SK-N-SH (cell line): ENCODE data around the gene HSD17B11. TPM values are rescaled to one million over a fixed set of nuclear protein-coding genes. Genes with fewer than 3 reads are reported as not detected.
A peak's percentile ranks its signal among the peaks of the same experiment; 100 is the strongest.

Experiments used
- CTCF ChIA-PET: fragments of 300-600, 350-600 bp; formaldehyde crosslinking; extraction: SDS; loops from one replicate; lab custom pipeline; 2021; lab: Yijun Ruan, JAX
- POLR2A ChIA-PET: fragments of 350-600 bp; sonication (Branson Sonifier 250); formaldehyde crosslinking; extraction: SDS; loops from one replicate; lab custom pipeline; 2020; ENCODE audit warnings: antibody characterized with exemption, inconsistent platforms; lab: Yijun Ruan, JAX
- DNase-seq: peaks from one replicate; pipeline ENCODE4 v3.0.0; 2012
- H2AFZ ChIP-seq: fragments of 200-600 bp; sonication (generic); 2 replicates; pipeline ENCODE4 v1.8.1; 2016; ENCODE audit warnings: antibody characterized with exemption, mild to moderate bottlenecking, low read depth
- H3F3A ChIP-seq: fragments of 200-600 bp; sonication (generic); replicated peaks from 2 replicates; pipeline ENCODE3; 2016; ENCODE audit warnings: antibody characterized with exemption, mild to moderate bottlenecking; ENCODE audit not compliant: insufficient read depth
- H3K27ac ChIP-seq, 2 experiments: fragments of 200-500 bp in 1 of 2; fragments of 200-600 bp in 1 of 2; sonication (Bioruptor generic) in 1 of 2; sonication (generic), shearing (Covaris generic) in 1 of 2; 2 replicates each; pipeline versions ENCODE4 v1.5.1 to v1.6.1; 2014 to 2016; ENCODE audit warnings: low read depth in 2 of 2, inconsistent platforms in 1 of 2, low read length in 1 of 2, mild to moderate bottlenecking in 1 of 2, mixed read lengths in 1 of 2
- H3K27me3 ChIP-seq: fragments of 200-600 bp; sonication (generic), shearing (Covaris generic); 2 replicates; pipeline ENCODE4 v1.6.1; 2016; ENCODE audit warnings: mixed run types; ENCODE audit not compliant: insufficient read depth
- H3K36me3 ChIP-seq, 2 experiments: fragments of 200-500 bp in 1 of 2; fragments of 200-600 bp in 1 of 2; sonication (Bioruptor generic) in 1 of 2; sonication (generic) in 1 of 2; replicated peaks in 1 of 2; 2 replicates each; pipeline versions ENCODE3 to v1.5.1; 2014 to 2016; ENCODE audit warnings: low read length in 1 of 2, mild to moderate bottlenecking in 1 of 2; ENCODE audit not compliant: insufficient read depth in 2 of 2, control insufficient read depth in 1 of 2
- H3K4me1 ChIP-seq, 2 experiments: fragments of 200-500 bp in 1 of 2; fragments of 200-600 bp in 1 of 2; sonication (Bioruptor generic) in 1 of 2; sonication (generic), shearing (Covaris generic) in 1 of 2; 2 replicates each; pipeline versions ENCODE4 v1.5.1 to v1.6.1; 2014 to 2016; ENCODE audit warnings: low read depth in 1 of 2, low read length in 1 of 2, mixed run types in 1 of 2; ENCODE audit not compliant: insufficient read depth in 2 of 2, control insufficient read depth in 1 of 2
- H3K4me2 ChIP-seq: fragments of 200-600 bp; sonication (generic), shearing (Covaris generic); 2 replicates; pipeline ENCODE4 v1.6.1; 2017; ENCODE audit warnings: mixed run types
- H3K4me3 ChIP-seq, 2 experiments: fragments of 200-500 bp in 1 of 2; fragments of 200-600 bp in 1 of 2; sonication (Bioruptor generic) in 1 of 2; sonication (generic), shearing (Covaris generic) in 1 of 2; 2 replicates each; pipeline versions ENCODE4 v1.5.1 to v1.8.1; 2014 to 2016; ENCODE audit warnings: low read depth in 2 of 2, inconsistent platforms in 1 of 2, low read length in 1 of 2, mild to moderate bottlenecking in 1 of 2, mixed read lengths in 1 of 2, moderate library complexity in 1 of 2
- H3K79me2 ChIP-seq: fragments of 200-600 bp; sonication (generic); 2 replicates; pipeline ENCODE4 v1.8.1; 2017; ENCODE audit warnings: mild to moderate bottlenecking; ENCODE audit not compliant: insufficient read depth
- H3K9ac ChIP-seq: fragments of 200-600 bp; sonication (generic); 2 replicates; pipeline ENCODE4 v1.6.1; 2017; ENCODE audit warnings: mixed run types
- H3K9me2 ChIP-seq: fragments of 200-600 bp; sonication (generic); 2 replicates; pipeline ENCODE4 v1.6.1; 2017; ENCODE audit warnings: mixed run types
- H3K9me3 ChIP-seq: fragments of 200-600 bp; sonication (generic); 2 replicates; pipeline ENCODE4 v1.6.1; 2017; ENCODE audit warnings: mixed run types, mild to moderate bottlenecking, moderate library complexity
- H4K20me1 ChIP-seq: fragments of 200-600 bp; sonication (generic); 2 replicates; pipeline ENCODE4 v1.6.1; 2017; ENCODE audit warnings: mild to moderate bottlenecking, mixed run types; ENCODE audit not compliant: insufficient read depth
- CTCF ChIP-seq: fragments of 200-600 bp; sonication (generic); IDR thresholded peaks from 2 replicates; pipeline ENCODE4 v1.6.1; 2017; ENCODE audit warnings: antibody characterized with exemption, mild to moderate bottlenecking, moderate library complexity
- ELF1 ChIP-seq: IDR thresholded peaks from 2 replicates; pipeline ENCODE4 v1.4.0; 2012
- EZH2phosphoT487 ChIP-seq: fragments of 200-600 bp; sonication (generic); IDR thresholded peaks from 2 replicates; pipeline ENCODE4 v1.6.1; 2017; ENCODE audit warnings: low read depth, mixed run types, mild to moderate bottlenecking, antibody characterized with exemption, moderate library complexity, borderline replicate concordance
- FOSL2 ChIP-seq: IDR thresholded peaks from 2 replicates; pipeline ENCODE4 v1.4.0; 2012; ENCODE audit warnings: low read depth, mild to moderate bottlenecking, moderate library complexity, borderline replicate concordance
- FOXM1 ChIP-seq: IDR thresholded peaks from 2 replicates; pipeline ENCODE4 v1.4.0; 2012; ENCODE audit warnings: low read depth, mild to moderate bottlenecking
- GABPA ChIP-seq: IDR thresholded peaks from 2 replicates; pipeline ENCODE4 v1.4.0; 2012; ENCODE audit warnings: low read depth, mild to moderate bottlenecking
- PBX3 ChIP-seq: IDR thresholded peaks from 2 replicates; pipeline ENCODE4; 2012
- POLR2AphosphoS5 ChIP-seq: IDR thresholded peaks from 2 replicates; pipeline ENCODE4 v1.6.1; 2012; ENCODE audit warnings: low read depth, low read length
- RAD21 ChIP-seq: IDR thresholded peaks from 2 replicates; pipeline ENCODE4 v1.6.1; 2012; ENCODE audit warnings: mild to moderate bottlenecking, low read length
- SMC3 ChIP-seq: IDR thresholded peaks from 2 replicates; pipeline ENCODE4 v1.6.1; 2012; ENCODE audit warnings: low read depth, low read length, improper control_type of control experiment
- WGBS: methylation state at CpG from one replicate; pipeline ENCODE4 v1.1.6; 2017; ENCODE audit warnings: low lambda C conversion rate; 5-methylcytosine and 5-hydroxymethylcytosine counted together
- polyA plus RNA-seq, 3 experiments: library from polyadenylated mRNA; depleted of rRNA; stranded (reverse); fragments of >200 nt; gene quantifications; 2 replicates each; pipeline ENCODE4 v1.2.3, GENCODE V29; 2012

The HSD17B11 gene
- polyA plus RNA-seq, 1 of the 3 experiments (the other 2 are of a cell fraction): 13.2 TPM

GRCh38 chr4:87354168-87355102, 36.6 kb downstream of the HSD17B11 start:
- ChIA-PET CTCF (interaction anchor here (1.2 kb wide), 1 partner anchor 12 kb away, joined by 3 read pairs; no protein-coding TSS in a partner anchor), POLR2A (no interaction called here)
- no peaks in the 10 kb centered on the region for H3K4me1 ChIP-seq
- TF ChIP-seq FOXM1: no peak
- peaks cover 9% of the 10 kb centered on the region for H3F3A ChIP-seq
- no peaks in the 10 kb centered on the region for H3K9me3 ChIP-seq
- peaks cover 17 to 58% of the 10 kb centered on the region in 2 experiments for H3K36me3 ChIP-seq
- 89% methylated on average over 7 of the region's 7 CpGs for WGBS
- no peak overlapping the region for H2AFZ ChIP-seq
- no peaks in the 10 kb centered on the region for H3K27me3 ChIP-seq
- no peak overlapping the region for H3K27ac ChIP-seq
- no peak overlapping the region for H3K4me2 ChIP-seq
- H3K9me2 ChIP-seq: no peaks in the 10 kb centered on the region
- H3K4me3 ChIP-seq: no peak overlapping the region
- DNase-seq: no peak
- no peaks in the 10 kb centered on the region for H4K20me1 ChIP-seq
- H3K79me2 ChIP-seq: no peaks in the 10 kb centered on the region; the same call in 1 of the 2 replicates
- no peak overlapping the region for H3K9ac ChIP-seq

- peak; percentile 17 for DNase-seq
- CTCF ChIA-PET: interaction anchor here (0.9 to 1.6 kb wide), 3 partner anchors 11 to 431 kb away, joined by 3 to 5 read pairs (median 3); no protein-coding TSS in a partner anchor
- Histone ChIP-seq H3K79me2 (no peaks in the 10 kb centered on the region; the same call in 1 of the 2 replicates), H3K4me3 (peak overlapping the region in 1 of 2 experiments; percentile 36; a peak in 1 of 4 replicates), H3K9me3 (no peaks in the 10 kb centered on the region), H3K4me1 (no peaks in the 10 kb centered on the region), H3K27ac (no peak overlapping the region), H3K36me3 (peaks cover 17 to 50% of the 10 kb centered on the region in 2 experiments), H3K9ac (no peak overlapping the region), H3K9me2 (no peaks in the 10 kb centered on the region), H3F3A (peaks cover 9% of the 10 kb centered on the region), H2AFZ (no peak overlapping the region), H3K27me3 (no peaks in the 10 kb centered on the region), H3K4me2 (no peak overlapping the region), H4K20me1 (no peaks in the 10 kb centered on the region)
- 86% methylated on average over 3 of the region's 3 CpGs for WGBS
- POLR2A ChIA-PET: no interaction called here
- TF ChIP-seq RAD21: peak; percentile 47
- no peak for TF ChIP-seq ELF1
- TF ChIP-seq GABPA: no peak
- TF ChIP-seq PBX3: no peak
- no peak for TF ChIP-seq POLR2AphosphoS5
- TF ChIP-seq CTCF: peak; percentile 37
- TF ChIP-seq FOSL2: no peak
- TF ChIP-seq EZH2phosphoT487: no peak
- 0 out of 2 replicates have a peak, but pooled peaks have one; percentile 8 for TF ChIP-seq SMC3
These were observed 37.4 kb downstream of the HSD17B11 start for GRCh38 chr4:87353592-87353991.
